ENCODE data around the gene HSD17B13. TPM values are rescaled to one million over a fixed set of nuclear protein-coding genes. Genes with fewer than 3 reads are reported as not detected.

HSD17B13 gene, protein sequence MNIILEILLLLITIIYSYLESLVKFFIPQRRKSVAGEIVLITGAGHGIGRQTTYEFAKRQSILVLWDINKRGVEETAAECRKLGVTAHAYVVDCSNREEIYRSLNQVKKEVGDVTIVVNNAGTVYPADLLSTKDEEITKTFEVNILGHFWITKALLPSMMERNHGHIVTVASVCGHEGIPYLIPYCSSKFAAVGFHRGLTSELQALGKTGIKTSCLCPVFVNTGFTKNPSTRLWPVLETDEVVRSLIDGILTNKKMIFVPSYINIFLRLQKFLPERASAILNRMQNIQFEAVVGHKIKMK
- polyA plus RNA-seq (2012; ENCODE audit: insufficient read depth, insufficient read length, low read depth), result not detected

DNA sequence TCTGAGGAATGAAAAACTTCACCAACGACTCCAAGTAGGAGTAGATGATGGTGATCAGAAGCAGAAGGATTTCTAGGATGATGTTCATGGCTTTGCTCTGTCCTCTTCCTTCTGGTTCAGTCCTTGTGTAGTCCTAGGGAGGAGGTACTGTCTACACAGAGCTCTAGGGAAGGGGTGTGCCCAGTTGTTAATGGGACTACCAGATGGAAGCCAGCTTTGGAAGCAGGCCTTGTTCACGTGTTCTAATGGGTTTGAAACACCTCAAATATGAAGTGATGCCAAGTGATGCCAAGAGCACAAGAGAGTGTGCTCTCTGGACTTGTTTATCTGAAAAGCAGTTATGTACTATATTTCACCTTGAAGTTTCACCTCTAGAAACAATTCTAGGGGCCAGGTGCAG is at the start of gene HSD17B13:
Gene HSD17B13 (minus strand): TSS at position 129 of the 400 bp plus-strand sequence. CDS start 41 bp downstream, at position 88.
- H3K4me1 ChIP-seq, result no peaks in the 10 kb centered on the region
- H3K27me3 ChIP-seq, result no peaks in the 10 kb centered on the region
- TF ChIP-seq, protein P1, sequence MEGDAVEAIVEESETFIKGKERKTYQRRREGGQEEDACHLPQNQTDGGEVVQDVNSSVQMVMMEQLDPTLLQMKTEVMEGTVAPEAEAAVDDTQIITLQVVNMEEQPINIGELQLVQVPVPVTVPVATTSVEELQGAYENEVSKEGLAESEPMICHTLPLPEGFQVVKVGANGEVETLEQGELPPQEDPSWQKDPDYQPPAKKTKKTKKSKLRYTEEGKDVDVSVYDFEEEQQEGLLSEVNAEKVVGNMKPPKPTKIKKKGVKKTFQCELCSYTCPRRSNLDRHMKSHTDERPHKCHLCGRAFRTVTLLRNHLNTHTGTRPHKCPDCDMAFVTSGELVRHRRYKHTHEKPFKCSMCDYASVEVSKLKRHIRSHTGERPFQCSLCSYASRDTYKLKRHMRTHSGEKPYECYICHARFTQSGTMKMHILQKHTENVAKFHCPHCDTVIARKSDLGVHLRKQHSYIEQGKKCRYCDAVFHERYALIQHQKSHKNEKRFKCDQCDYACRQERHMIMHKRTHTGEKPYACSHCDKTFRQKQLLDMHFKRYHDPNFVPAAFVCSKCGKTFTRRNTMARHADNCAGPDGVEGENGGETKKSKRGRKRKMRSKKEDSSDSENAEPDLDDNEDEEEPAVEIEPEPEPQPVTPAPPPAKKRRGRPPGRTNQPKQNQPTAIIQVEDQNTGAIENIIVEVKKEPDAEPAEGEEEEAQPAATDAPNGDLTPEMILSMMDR (IDR thresholded peaks at IDR 0.05; ENCODE audit: low read depth, low read length), result no peak
- no peaks in the 10 kb centered on the region for H3K36me3 ChIP-seq
- H3K9me3 ChIP-seq, result no peaks in the 10 kb centered on the region
- H3K4me3 ChIP-seq (ENCODE audit: low read depth, low read length), result no peak within 1 kb of the TSS
- DNase-seq, result no peak

DNA sequence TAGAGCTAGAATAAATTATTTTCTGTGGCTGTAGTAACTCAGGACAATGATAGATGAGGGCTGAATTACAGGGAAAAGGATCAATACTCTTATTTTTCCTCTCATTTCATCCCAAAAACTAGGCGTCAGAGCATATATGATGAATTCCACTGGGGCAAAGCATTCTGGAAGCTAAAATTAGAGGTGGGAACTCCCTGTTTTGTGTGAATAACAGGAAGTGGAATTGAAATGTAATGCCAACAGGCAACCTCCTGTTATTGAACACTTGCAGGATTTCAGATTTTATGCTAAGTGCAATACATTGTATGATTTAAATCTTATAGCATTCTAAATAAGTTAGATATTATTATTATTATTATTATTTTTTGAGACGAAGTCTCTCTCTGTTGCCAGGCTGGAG is 47.4 kb upstream of the HSD17B13 start:
- Histone ChIP-seq H3K27me3 (no peaks in the 10 kb centered on the region), H3K36me3 (peaks cover 53% of the 10 kb centered on the region), H3K9me3 (no peaks in the 10 kb centered on the region), H3K4me3 (ENCODE audit: low read depth, low read length) (no peak overlapping the region), H3K4me1 (no peaks in the 10 kb centered on the region)
- DNase-seq, result no peak
- TF ChIP-seq, protein P1 (IDR thresholded peaks at IDR 0.05; ENCODE audit: low read depth, low read length), result no peak

DNA sequence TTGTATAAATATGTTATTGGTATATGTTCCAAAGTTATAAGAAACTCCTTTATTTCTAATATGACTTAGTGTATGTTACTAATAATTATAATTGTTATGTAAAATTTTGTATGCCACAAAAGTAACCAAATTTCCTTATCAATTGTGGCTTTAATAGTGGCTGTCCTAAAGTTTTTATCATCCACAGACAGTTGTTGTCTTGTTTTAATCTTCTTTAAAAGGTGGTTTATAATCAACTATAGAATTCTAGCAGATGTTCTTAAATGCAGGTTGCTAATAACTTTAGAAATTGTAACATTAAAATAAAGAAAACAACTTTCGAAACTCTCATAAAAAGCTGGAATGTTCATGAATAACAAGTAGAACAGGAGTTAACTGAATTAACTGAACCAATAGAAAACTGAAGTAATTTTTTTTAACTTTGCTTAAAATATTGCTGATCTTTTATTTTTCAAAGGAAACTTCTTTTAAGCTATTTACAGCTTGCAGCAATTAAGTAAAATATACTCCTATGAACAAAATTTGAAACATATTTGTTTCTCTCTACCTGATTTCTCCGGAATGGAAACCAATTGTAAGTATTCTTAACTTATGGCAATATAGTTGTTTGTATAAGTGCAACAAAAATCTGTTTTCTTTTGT is 44.0 kb upstream of the HSD17B13 start:
- TF ChIP-seq, protein P1 (IDR thresholded peaks at IDR 0.05; ENCODE audit: low read depth, low read length), result no peak
- no peak for DNase-seq
- no peaks in the 10 kb centered on the region for H3K4me1 ChIP-seq
- H3K36me3 ChIP-seq, result peaks cover 58% of the 10 kb centered on the region
- no peaks in the 10 kb centered on the region for H3K27me3 ChIP-seq
- H3K9me3 ChIP-seq, result no peaks in the 10 kb centered on the region
- no peak overlapping the region for H3K4me3 ChIP-seq (ENCODE audit: low read depth, low read length)

DNA sequence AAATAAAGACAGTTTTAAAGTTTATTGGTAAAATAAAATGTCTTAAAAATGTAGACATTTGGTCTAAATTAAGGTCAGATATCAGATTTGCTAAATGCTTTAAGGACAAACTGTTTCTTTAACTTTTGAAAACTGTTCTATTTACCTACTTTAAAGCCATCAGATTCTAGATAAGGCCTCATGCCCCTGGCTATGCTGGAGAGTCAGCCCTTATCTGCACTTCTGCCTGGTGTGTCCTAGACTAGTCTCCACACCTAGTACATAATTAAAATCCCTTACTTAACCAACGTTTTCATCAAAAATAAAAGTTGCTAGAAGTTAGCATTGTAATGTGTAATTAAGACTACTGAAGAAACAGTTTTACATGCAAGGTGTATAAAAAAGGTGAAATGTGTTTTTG is 42.7 kb upstream of the HSD17B13 start:
- no peak for DNase-seq
- peaks cover 54% of the 10 kb centered on the region for H3K36me3 ChIP-seq
- no peaks in the 10 kb centered on the region for H3K9me3 ChIP-seq
- no peaks in the 10 kb centered on the region for H3K4me1 ChIP-seq
- H3K27me3 ChIP-seq, result no peaks in the 10 kb centered on the region
- H3K4me3 ChIP-seq (ENCODE audit: low read depth, low read length), result no peak overlapping the region
- TF ChIP-seq, protein P1 (IDR thresholded peaks at IDR 0.05; ENCODE audit: low read depth, low read length), result no peak

DNA sequence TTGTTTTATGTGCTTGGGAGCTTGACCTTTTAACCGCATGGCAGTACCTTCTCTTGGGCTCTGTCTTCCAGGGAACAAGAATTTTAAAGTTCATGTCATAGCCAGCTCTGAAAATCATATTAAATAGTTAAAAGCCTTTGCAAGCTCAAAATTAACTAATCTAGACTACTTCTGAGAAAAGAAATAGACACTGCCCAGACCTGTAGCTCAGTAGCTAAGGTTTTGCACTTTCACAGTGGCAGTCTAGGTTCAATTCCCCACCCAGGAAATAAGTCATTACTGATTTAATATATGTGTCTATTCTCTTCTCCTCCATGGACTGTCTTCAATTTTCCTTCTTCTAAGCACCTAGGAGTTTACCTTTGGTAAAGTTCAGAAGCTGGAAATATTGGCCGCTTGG is 40.9 kb upstream of the HSD17B13 start:
- Histone ChIP-seq H3K4me3 (ENCODE audit: low read depth, low read length) (no peak overlapping the region), H3K9me3 (no peaks in the 10 kb centered on the region), H3K27me3 (no peaks in the 10 kb centered on the region), H3K36me3 (peaks cover 66% of the 10 kb centered on the region), H3K4me1 (no peaks in the 10 kb centered on the region)
- DNase-seq, result no peak
- TF ChIP-seq, protein P1 (IDR thresholded peaks at IDR 0.05; ENCODE audit: low read depth, low read length), result no peak
